Epithelial cell of prostate (primary cell): Measurements from ENCODE around the gene ZP2.
"Not testable (repeated sequence)": the region's sequence is repeated elsewhere in the genome, so short reads cannot be mapped to it uniquely, and the experiment has no call there.

Experiments
- DNase-seq: peaks from one replicate; pipeline ENCODE4 v3.0.0-alpha.2; 2011; ENCODE audit warnings: low read depth, low spot score
- H3K27ac ChIP-seq: fragments of 450-650 bp; 2 replicates; pipeline ENCODE4 v1.5.1; 2017; ENCODE audit warnings: mild to moderate bottlenecking

Gene ZP2

GRCh38 chr16:21153124-21153729 lies 58.1 kb downstream of the ZP2 start:
- not testable (repeated sequence) for DNase-seq, H3K27ac ChIP-seq

GRCh38 chr16:21152160-21153030 lies 59.0 kb downstream of the ZP2 start:
- H3K27ac ChIP-seq, DNase-seq: not testable (repeated sequence)

DNA sequence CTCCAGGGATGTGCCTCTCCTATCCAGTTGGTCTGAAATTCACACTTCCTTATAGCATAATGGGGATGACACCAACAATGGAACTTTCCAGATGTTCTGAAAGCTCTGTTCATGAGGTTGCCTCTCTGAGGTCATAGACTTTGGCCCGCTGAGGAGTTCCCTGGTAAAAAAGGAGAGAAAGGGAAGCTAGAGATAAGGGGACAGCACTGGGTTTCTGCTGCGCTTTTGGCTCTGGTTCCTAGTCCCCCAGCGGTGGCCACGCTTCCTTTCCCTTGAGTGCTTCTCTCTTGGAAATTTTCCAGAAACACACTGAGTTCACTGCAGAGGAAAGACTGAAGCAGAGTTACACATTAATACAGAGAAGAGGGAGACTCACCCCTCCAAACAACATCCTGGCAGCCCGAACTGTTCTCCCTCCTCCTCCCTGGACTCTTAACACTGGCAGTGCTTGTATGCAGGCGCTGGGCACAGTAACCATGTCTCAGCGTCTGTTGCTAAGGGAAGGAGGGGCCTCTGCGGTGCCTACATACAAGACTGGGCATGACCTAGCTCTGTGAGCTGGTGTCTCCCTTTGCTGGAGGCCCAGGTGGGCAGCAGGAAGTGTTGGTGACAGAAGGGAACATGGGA lies 60.9 kb downstream of the ZP2 start, which contains the start of gene DNAH3:
Gene DNAH3 (minus strand): TSS at position 472 of the 627 bp plus-strand sequence. CDS start 527 bp downstream, outside the sequence.
- H3K27ac ChIP-seq, result peak within 1 kb of the TSS; percentile 18
- DNase-seq, result peak; percentile 65
